IPS-18a (cell line): ENCODE measurements around the gene MIXL1.

Source experiments
- H3K27ac ChIP-seq: one replicate; pipeline ENCODE4 v1.5.1; 2013; ENCODE audit warnings: low read length
- H3K27me3 ChIP-seq: one replicate; pipeline ENCODE4 v1.6.1; 2013; ENCODE audit warnings: mild to moderate bottlenecking, low read length; ENCODE audit not compliant: control insufficient read depth, insufficient read depth
- H3K36me3 ChIP-seq: one replicate; pipeline ENCODE4 v1.6.1; 2013; ENCODE audit warnings: low read depth, low read length; ENCODE audit not compliant: control insufficient read depth
- H3K4me1 ChIP-seq: one replicate; pipeline ENCODE4 v1.6.1; 2013; ENCODE audit warnings: low read depth, low read length; ENCODE audit not compliant: control insufficient read depth
- H3K4me3 ChIP-seq: one replicate; pipeline ENCODE4 v1.5.1; 2013; ENCODE audit warnings: low read length
- H3K9ac ChIP-seq: one replicate; pipeline ENCODE4 v1.6.1; 2013; ENCODE audit warnings: mild to moderate bottlenecking, low read length, moderate library complexity
- H3K9me3 ChIP-seq: one replicate; pipeline ENCODE4 v1.6.1; 2013; ENCODE audit warnings: low read depth, low read length; ENCODE audit not compliant: control insufficient read depth

Gene MIXL1

DNA sequence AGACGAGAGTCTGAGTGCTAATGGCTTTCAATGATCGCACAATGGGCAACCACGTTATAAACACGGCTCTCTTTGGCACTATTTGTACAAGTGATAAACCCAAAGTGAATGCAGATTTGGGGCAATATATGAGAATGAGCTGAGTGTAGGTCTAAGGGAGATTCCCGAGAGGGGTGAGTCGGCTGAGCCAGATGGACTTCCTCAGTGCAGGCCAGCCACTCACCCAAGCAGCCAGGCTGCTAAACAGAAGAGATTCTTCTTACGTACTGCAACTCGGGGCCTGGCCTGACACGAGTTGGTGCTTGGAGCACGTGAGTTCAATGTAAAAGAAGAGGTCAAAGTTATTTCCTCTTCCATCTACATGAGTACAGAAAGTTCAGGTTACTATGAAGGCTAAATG, 6.2 kb upstream of the MIXL1 start:
- Histone ChIP-seq H3K27me3 (peaks cover under 1% of the 10 kb centered on the region), H3K36me3 (no peaks in the 10 kb centered on the region), H3K4me3 (no peak overlapping the region), H3K27ac (no peak overlapping the region), H3K9ac (no peak overlapping the region), H3K4me1 (peaks cover 24% of the 10 kb centered on the region), H3K9me3 (no peaks in the 10 kb centered on the region)

DNA sequence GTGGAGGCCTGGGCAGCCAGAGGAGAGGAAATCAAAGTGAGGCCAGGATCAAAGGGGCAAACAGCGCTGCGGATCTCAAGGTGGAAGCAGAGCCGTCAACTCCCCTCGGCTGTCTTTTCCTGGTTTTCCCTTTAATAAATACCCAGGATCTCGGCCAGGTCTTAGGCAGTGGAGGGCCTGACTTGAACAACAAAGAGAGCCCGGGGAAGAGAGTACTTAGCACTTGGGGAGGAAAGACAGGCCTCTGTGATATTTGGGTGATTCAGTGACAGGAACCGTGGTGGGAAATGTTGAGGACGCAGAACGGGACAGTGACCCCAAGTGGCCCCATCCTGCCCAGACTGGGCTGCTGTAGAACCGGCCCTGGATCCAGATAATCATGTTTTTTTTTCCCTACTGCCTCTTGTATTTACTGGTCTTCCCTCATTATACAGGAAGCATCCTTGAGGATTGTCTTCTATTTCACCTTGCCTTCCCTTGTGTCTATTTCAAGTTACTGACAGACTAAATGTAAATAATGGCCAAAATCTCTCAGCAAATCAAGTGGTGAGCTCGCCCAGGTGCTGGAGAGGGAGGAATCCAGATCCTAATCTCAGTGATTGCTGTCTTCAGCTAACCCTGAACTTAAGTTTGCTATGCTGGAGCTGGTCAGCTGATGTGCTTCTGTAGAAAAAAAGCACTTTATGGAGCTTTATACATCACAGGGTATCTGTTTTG, 2.8 kb upstream of the MIXL1 start:
- H3K27ac ChIP-seq: no peak overlapping the region
- H3K36me3 ChIP-seq: no peaks in the 10 kb centered on the region
- no peak overlapping the region for H3K9ac ChIP-seq
- H3K4me1 ChIP-seq: peaks cover 12% of the 10 kb centered on the region
- peaks cover 31% of the 10 kb centered on the region for H3K27me3 ChIP-seq
- no peak overlapping the region for H3K4me3 ChIP-seq
- H3K9me3 ChIP-seq: no peaks in the 10 kb centered on the region

DNA sequence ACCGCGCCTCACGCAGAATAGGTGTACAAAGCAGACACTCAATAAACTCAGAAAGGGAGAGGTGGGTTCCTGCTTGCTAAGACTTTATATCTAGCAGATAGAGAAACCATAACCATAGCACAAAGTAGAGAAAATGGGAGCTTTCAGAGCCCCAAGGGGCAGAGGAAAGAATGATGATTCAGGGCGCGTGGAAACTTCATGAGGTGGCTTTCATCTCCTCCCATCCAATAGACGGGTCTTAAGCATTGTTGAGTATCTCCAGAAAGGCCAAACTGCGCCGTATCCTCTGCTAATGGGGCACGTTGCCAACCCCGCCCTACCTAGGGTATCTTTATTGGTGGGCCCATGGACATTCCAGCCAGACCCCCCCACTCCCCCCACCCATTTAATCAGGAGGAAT, 778 bp upstream of the MIXL1 start:
- peaks cover 31% of the 10 kb centered on the region for H3K27me3 ChIP-seq

DNA sequence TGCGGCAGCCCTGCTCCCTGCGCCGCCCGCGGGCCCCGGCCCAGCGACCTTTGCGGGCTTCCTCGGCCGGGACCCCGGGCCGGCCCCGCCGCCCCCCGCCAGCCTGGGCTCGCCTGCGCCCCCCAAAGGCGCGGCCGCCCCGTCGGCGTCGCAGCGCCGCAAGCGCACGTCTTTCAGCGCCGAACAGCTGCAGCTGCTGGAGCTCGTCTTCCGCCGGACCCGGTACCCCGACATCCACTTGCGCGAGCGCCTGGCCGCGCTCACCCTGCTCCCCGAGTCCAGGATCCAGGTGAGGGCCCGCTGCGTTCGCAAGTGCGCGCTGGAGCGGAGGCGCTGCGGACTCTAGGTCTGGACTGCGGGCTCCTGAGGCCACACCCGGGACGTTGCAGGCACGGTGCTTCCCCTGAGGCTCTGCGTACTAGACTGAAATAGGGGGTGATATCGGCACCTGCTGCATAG, 351 bp downstream of the MIXL1 start:
- Histone ChIP-seq H3K27me3 (peaks cover 31% of the 10 kb centered on the region), H3K36me3 (no peaks in the 10 kb centered on the region), H3K4me1 (peaks cover 10% of the 10 kb centered on the region), H3K27ac (no peak overlapping the region), H3K9me3 (no peaks in the 10 kb centered on the region), H3K9ac (peak overlapping the region; percentile 6), H3K4me3 (peak overlapping the region; percentile 65)

More for the DNA sequence above, 778 bp upstream of the MIXL1 start:
- Histone ChIP-seq H3K4me1 (peaks cover 10% of the 10 kb centered on the region), H3K9ac (no peak overlapping the region), H3K36me3 (no peaks in the 10 kb centered on the region), H3K27ac (no peak overlapping the region), H3K9me3 (no peaks in the 10 kb centered on the region), H3K4me3 (no peak overlapping the region)

DNA sequence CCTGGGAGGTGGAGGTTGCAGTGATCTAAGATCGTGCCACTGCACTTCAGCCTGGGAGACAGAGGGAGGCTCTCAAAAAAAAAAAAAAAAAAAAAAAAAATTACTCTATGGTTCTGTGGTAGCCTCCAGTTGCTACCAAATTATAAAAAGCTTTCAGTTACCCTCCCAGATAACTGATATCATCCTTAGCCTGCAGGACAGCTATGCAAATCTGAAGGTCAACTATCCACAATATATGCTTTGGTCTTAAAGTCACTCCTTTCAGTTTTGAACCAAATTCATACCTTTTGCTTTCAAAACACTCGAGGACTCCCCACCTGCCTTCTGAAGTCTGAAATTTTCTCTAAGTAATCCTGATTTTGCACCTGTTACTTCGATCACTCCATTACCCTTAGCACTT, 3.1 kb downstream of the MIXL1 start:
- H3K27ac ChIP-seq: no peak overlapping the region
- no peaks in the 10 kb centered on the region for H3K4me1 ChIP-seq
- H3K36me3 ChIP-seq: peaks cover 8% of the 10 kb centered on the region
- no peak overlapping the region for H3K4me3 ChIP-seq
- H3K27me3 ChIP-seq: peaks cover 31% of the 10 kb centered on the region
- H3K9ac ChIP-seq: no peak overlapping the region
- H3K9me3 ChIP-seq: no peaks in the 10 kb centered on the region

DNA sequence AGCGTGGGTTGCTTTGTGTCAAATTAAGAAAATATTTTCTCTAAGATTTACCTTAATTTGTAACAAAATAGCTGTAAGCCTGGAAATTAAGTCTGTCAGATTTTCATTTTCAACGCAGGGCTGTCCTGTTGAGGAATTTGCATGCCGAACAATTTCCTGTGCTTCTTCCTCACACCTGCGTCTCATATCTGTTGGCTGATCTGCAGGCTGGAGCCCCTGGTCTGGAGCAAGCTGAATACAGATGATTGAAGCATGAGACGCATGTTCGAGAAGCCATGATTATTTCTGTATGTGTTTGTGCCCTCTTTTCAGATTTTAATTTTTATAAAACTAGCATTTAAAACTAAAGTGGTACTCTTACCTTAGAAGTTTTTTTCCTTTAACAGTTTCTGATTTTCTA, 9.8 kb downstream of the MIXL1 start:
- Histone ChIP-seq H3K27ac (no peak overlapping the region), H3K9ac (no peak overlapping the region), H3K9me3 (no peaks in the 10 kb centered on the region), H3K4me1 (no peaks in the 10 kb centered on the region), H3K4me3 (no peak overlapping the region), H3K27me3 (no peaks in the 10 kb centered on the region), H3K36me3 (peaks cover 51% of the 10 kb centered on the region)

DNA sequence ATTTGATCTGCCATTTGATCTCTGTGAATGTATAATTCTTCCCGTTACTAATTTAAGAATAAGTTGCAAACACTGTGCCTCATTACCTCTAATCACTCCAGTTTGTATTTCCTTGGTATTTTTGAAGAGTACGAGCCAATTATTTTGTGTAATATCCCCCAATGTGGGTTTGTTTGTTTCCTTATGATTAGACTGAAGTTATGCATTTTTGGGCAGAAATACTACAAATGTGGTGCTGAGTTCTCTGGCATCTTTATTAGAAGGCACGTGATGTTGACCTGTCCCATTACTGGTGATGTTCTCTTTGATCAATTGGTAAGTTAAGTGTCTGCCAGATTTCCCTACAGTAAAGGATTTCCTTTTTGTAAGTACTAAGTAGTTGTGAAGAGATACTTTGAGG, 10.3 kb downstream of the MIXL1 start:
- Histone ChIP-seq H3K36me3 (peaks cover 56% of the 10 kb centered on the region), H3K4me3 (no peak overlapping the region), H3K9me3 (no peaks in the 10 kb centered on the region), H3K4me1 (no peaks in the 10 kb centered on the region), H3K27me3 (no peaks in the 10 kb centered on the region), H3K9ac (no peak overlapping the region), H3K27ac (no peak overlapping the region)

DNA sequence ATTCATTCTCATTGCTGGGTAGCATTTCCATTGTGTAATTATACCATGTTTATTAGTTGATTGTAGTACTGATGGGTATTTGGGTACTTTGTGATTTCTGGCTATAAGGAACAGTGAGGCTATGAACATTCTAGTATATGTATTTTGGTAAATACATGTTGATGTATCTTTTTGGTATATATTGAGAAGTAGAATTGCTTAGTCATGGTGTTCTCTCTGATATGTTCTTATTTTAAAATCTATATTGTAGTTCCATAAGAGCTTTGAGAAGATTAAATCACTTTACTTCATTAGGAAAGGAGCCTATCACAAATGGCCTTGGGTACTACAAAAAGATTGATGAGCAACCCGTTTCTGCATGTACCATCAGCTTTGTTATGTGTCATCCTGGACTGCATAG, 13.4 kb downstream of the MIXL1 start:
- Histone ChIP-seq H3K9me3 (no peaks in the 10 kb centered on the region), H3K27me3 (no peaks in the 10 kb centered on the region), H3K4me3 (no peak overlapping the region), H3K27ac (no peak overlapping the region), H3K36me3 (peaks cover 51% of the 10 kb centered on the region), H3K4me1 (no peaks in the 10 kb centered on the region), H3K9ac (no peak overlapping the region)

DNA sequence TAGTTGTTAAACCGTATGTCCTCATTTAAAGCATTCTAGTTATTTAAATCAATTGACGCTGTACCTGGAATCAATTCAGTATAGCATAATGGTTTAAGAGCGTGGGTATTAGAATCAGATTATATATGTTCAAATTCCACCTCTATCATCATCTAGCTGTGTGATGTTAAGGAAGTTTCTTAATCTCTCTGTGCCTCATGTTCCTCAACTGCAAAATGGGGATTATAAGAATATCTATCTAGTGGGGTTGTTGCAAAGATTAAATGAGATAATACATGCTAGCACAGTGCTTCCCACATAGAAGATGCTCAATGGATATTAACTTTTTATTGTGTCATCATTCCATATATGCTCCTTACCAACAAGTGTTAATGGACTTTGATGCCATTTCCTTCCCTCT, 16.0 kb downstream of the MIXL1 start:
- no peaks in the 10 kb centered on the region for H3K4me1 ChIP-seq
- no peak overlapping the region for H3K27ac ChIP-seq
- H3K4me3 ChIP-seq: no peak overlapping the region
- H3K9ac ChIP-seq: no peak overlapping the region
- no peaks in the 10 kb centered on the region for H3K9me3 ChIP-seq
- H3K36me3 ChIP-seq: peaks cover 31% of the 10 kb centered on the region
- H3K27me3 ChIP-seq: no peaks in the 10 kb centered on the region

DNA sequence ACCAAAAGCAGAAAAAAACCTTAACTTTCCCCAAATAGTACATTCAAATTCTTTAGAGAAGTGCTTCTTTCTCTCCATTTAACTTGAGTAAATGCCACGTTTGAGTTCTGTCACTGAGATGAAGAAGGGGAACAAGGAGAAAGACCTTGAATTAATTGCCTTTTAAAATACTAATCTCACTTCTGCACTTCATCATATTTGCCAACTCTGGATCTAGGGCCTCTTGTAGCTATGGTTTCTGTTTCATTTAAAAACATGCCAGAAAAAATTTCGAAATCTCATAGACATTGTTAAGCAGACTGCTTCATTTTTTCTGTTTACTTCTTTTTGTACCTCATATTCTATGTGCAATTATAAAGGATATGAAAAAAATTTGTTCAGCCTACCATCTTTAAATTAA, 24.6 kb downstream of the MIXL1 start:
- no peaks in the 10 kb centered on the region for H3K4me1 ChIP-seq
- peaks cover 28% of the 10 kb centered on the region for H3K36me3 ChIP-seq
- no peak overlapping the region for H3K27ac ChIP-seq
- H3K27me3 ChIP-seq: no peaks in the 10 kb centered on the region
- no peaks in the 10 kb centered on the region for H3K9me3 ChIP-seq
- no peak overlapping the region for H3K4me3 ChIP-seq
- H3K9ac ChIP-seq: no peak overlapping the region

DNA sequence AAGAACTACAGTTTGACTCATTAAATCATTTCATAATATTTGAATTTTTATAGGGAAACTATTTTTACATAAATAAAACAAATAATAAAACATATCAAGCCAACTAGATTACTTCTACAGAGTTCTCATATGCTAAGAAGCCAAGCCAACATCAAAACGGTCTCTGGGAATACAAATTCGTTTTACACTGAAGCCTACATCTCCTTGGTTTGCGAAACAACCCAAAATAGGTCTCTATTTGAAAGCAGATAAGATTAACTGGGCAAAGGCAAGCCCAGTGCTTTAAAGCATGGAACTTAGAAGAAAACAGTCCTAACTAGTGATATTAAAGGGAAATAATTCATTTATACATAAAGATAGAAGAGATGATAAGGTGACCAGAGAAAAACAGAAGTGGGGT, 25.3 kb downstream of the MIXL1 start:
- Histone ChIP-seq H3K4me3 (no peak overlapping the region), H3K36me3 (peaks cover 28% of the 10 kb centered on the region), H3K27me3 (no peaks in the 10 kb centered on the region), H3K9ac (no peak overlapping the region), H3K9me3 (no peaks in the 10 kb centered on the region), H3K4me1 (no peaks in the 10 kb centered on the region), H3K27ac (no peak overlapping the region)

DNA sequence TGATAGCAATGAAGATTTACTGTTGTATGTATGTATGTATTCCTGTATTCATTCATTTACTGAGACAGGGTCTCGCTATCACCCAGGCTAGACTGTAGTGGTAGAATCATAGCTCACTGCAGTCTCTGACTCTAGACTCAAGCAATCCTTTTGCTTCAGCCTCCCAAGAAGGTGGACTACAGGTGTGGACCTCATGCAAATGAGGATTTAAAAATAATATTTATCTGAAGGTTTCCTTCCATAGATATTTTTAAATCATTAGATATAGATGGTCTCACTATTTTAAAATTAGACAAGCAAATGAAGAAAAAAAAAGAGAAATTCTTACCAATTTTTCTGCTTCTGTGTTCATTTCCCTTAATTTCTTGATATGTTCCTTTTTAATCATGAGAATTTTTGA, 27.0 kb downstream of the MIXL1 start:
- no peak overlapping the region for H3K4me3 ChIP-seq
- no peaks in the 10 kb centered on the region for H3K27me3 ChIP-seq
- peaks cover 25% of the 10 kb centered on the region for H3K36me3 ChIP-seq
- no peak overlapping the region for H3K27ac ChIP-seq
- H3K9ac ChIP-seq: no peak overlapping the region
- no peaks in the 10 kb centered on the region for H3K4me1 ChIP-seq
- H3K9me3 ChIP-seq: no peaks in the 10 kb centered on the region
